Measurements from ENCODE around the gene CDK18.

Gene CDK18

GRCh38 chr1:205504311-205505075 lies at the start of gene CDK18:
TSS of gene CDK18 (plus strand) at chr1:205504669. CDS start at chr1:205523168, 18,499 bp downstream.
- Histone ChIP-seq H3K27ac (no peak within 1 kb of the TSS), H3K36me3 (replicated peaks) (no peaks in the 10 kb centered on the region), H3K27me3 (replicated peaks) (peaks cover 16% of the 10 kb centered on the region), H3K4me3 (ENCODE audit: low read depth, low read length) (peak within 1 kb of the TSS; percentile 39)
- DNase-seq, result no peak
- in situ Hi-C loops (cut with HindIII; ENCODE audit: low pct_ligation_motif_present, low sequenced_read_pairs), result no loop called here
- TF ChIP-seq CTCF (IDR thresholded peaks at IDR 0.05; ENCODE audit: low read depth, low read length, missing control alignments), result no peak

- H3K36me3 ChIP-seq (replicated peaks), result no peaks in the 10 kb centered on the region
- TF ChIP-seq CTCF (IDR thresholded peaks at IDR 0.05; ENCODE audit: low read depth, low read length, missing control alignments), result peak; percentile 9
- DNase-seq, result no peak
- H3K4me3 ChIP-seq (ENCODE audit: low read depth, low read length), result no peak overlapping the region
- H3K27ac ChIP-seq, result no peak overlapping the region
- peaks cover 72% of the 10 kb centered on the region for H3K27me3 ChIP-seq (replicated peaks)
- in situ Hi-C loops (cut with HindIII; ENCODE audit: low pct_ligation_motif_present, low sequenced_read_pairs), result no loop called here
Measured at GRCh38 chr1:205454903-205455335, 49.5 kb upstream of the CDK18 start.

- no peak within 1 kb of the TSS for H3K4me3 ChIP-seq (ENCODE audit: low read depth, low read length)
- no peak for TF ChIP-seq CTCF (IDR thresholded peaks at IDR 0.05; ENCODE audit: low read depth, low read length, missing control alignments)
- DNase-seq, result no peak
- peaks cover 71% of the 10 kb centered on the region for H3K27me3 ChIP-seq (replicated peaks)
- no peaks in the 10 kb centered on the region for H3K36me3 ChIP-seq (replicated peaks)
- in situ Hi-C loops (cut with HindIII; ENCODE audit: low pct_ligation_motif_present, low sequenced_read_pairs), result no loop called here
- no peak within 1 kb of the TSS for H3K27ac ChIP-seq
Measured at GRCh38 chr1:205455581-205456382, 48.7 kb upstream of the CDK18 start, which contains the start of gene BLACAT1. TSS of gene BLACAT1 (minus strand) at chr1:205456045.

- Histone ChIP-seq H3K27ac (no peak overlapping the region), H3K4me3 (ENCODE audit: low read depth, low read length) (no peak overlapping the region), H3K27me3 (replicated peaks) (peaks cover 67% of the 10 kb centered on the region), H3K36me3 (replicated peaks) (no peaks in the 10 kb centered on the region)
- TF ChIP-seq CTCF (IDR thresholded peaks at IDR 0.05; ENCODE audit: low read depth, low read length, missing control alignments), result no peak
- in situ Hi-C loops (cut with HindIII; ENCODE audit: low pct_ligation_motif_present, low sequenced_read_pairs), result no loop called here
- no peak for DNase-seq
Measured at GRCh38 chr1:205456383-205456867, 48.0 kb upstream of the CDK18 start.

GRCh38 chr1:205456868-205457745 lies 47.4 kb upstream of the CDK18 start:
- H3K27me3 ChIP-seq (replicated peaks), result peaks cover 63% of the 10 kb centered on the region
- in situ Hi-C loops (cut with HindIII; ENCODE audit: low pct_ligation_motif_present, low sequenced_read_pairs), result no loop called here
- DNase-seq, result no peak
- H3K36me3 ChIP-seq (replicated peaks), result no peaks in the 10 kb centered on the region
- no peak for TF ChIP-seq CTCF (IDR thresholded peaks at IDR 0.05; ENCODE audit: low read depth, low read length, missing control alignments)
- no peak overlapping the region for H3K27ac ChIP-seq
- no peak overlapping the region for H3K4me3 ChIP-seq (ENCODE audit: low read depth, low read length)

Measured in brain microvascular endothelial cell (primary cell).